Activated CD8-positive, alpha-beta memory T cell treated with anti-CD3 and anti-CD28 coated beads for 4 hours (primary cell): ENCODE data around the gene FANCD2OS.
"Not testable (repeated sequence)": the region's sequence is repeated elsewhere in the genome, so short reads cannot be mapped to it uniquely, and the experiment has no call there.

Experiments
- DNase-seq, 2 donors: peaks; one replicate each; pipeline ENCODE4 v3.0.0-alpha.2; 2020; ENCODE audit warnings: low read depth in 2 of 2

FANCD2OS gene

GRCh38 chr3:10091387-10091786, 16.7 kb downstream of the FANCD2OS start:
- not testable (repeated sequence) for DNase-seq

DNA sequence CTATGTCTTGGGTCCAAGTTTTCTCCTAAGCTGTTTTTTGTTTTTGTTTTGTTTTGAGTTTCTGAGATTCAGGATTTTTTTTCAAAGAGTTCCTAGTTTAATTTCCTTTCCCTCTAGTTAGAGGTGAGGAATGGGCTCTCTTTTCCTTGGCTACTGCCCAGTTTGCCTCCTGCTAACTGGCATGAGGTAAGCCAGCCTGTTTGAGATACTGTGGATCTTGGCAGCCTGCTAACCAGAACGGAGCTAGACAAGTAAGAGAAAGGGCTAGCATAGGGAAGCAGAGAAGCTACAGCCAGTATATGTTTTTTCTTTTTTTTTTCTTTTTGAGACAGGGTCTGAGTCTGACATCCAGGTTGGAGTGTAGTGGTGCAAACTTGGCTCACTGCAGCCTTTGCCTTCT, 17.3 kb downstream of the FANCD2OS start:
- not testable (repeated sequence) for DNase-seq

- no peak for DNase-seq
Observed at GRCh38 chr3:10090179-10090578, 17.9 kb downstream of the FANCD2OS start.

DNA sequence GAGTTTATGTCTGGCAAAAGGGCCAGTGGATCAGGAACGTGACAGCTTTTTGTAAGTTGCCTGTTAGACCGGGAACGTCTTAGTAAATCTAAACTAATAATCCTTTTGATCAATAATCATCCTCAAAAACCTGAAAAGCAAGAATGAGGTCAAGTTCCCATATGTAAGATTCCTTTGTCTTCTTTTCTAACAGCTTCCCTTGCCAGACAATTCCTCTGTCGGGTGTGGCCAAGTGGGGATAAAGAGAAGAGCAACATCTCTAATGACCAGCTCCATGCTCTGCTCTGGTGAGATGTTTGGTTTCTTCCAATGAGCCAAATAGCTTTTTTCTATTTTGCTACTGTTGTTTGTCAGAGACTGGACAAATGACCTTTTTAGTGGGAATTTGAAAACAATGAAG, 19.8 kb downstream of the FANCD2OS start:
- no peak for DNase-seq

- no peak for DNase-seq
Observed at GRCh38 chr3:10085738-10086137, 22.3 kb downstream of the FANCD2OS start.

DNA sequence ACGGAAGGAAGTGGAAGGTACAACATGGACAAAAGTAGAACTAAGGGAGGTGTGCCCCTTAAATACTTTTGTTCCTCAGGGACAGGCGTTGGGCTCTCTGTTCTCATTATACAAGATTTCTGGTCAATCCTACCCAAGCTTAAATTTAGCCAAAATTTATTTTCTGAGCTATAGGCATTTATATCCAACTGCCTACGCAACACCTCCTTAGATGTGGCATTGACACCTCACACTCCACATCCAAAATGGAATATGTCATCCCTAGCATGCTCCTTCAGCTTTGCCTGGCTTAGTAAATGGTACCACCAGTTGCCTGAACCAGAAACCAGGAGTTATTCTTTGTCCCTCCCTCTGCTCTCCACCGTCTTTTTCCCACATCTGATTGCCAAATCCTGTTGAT, 26.2 kb downstream of the FANCD2OS start:
- no peak for DNase-seq

GRCh38 chr3:10074666-10075065, 33.4 kb downstream of the FANCD2OS start:
- no peak for DNase-seq

- not testable (repeated sequence) for DNase-seq
Observed at GRCh38 chr3:10070077-10070476, 38.0 kb downstream of the FANCD2OS start.

GRCh38 chr3:10055097-10055496, 53.0 kb downstream of the FANCD2OS start:
- DNase-seq: no peak
